Testis (tissue), 3 donors: ENCODE data around the gene DNAH17. TPM values are rescaled to one million over a fixed set of nuclear protein-coding genes. Genes with fewer than 3 reads are reported as not detected.
"Not testable (repeated sequence)": the region's sequence is repeated elsewhere in the genome, so short reads cannot be mapped to it uniquely, and the experiment has no call there.

Source experiments
- DNase-seq: peaks from one replicate; pipeline ENCODE4 v3.0.0-alpha.2; 2019
- H3K27ac ChIP-seq, 2 donors: fragments of 200-600 bp; sonication (generic); one replicate each; pipeline ENCODE4 v1.5.1; 2019
- H3K27me3 ChIP-seq: fragments of 200-600 bp; sonication (generic); one replicate; pipeline ENCODE4 v1.5.1; 2019
- H3K36me3 ChIP-seq: fragments of 200-600 bp; sonication (generic); one replicate; pipeline ENCODE4 v1.5.1; 2017; ENCODE audit warnings: low read depth; ENCODE audit errors: missing control alignments
- H3K4me1 ChIP-seq: fragments of 200-600 bp; sonication (generic); one replicate; pipeline ENCODE4 v1.5.1; 2019
- H3K4me3 ChIP-seq, 2 donors: fragments of 200-600 bp; sonication (generic); one replicate each; pipeline ENCODE4 v1.5.1; 2017 to 2019
- H3K9me3 ChIP-seq: fragments of 200-600 bp; sonication (generic); one replicate; pipeline ENCODE4 v1.5.1; 2017
- POLR2A ChIP-seq: fragments of 450-650 bp; IDR thresholded peaks from one replicate; pipeline ENCODE4 v1.6.1; 2017; ENCODE audit warnings: antibody characterized with exemption, mild to moderate bottlenecking, moderate library complexity
- WGBS, 2 donors: methylation state at CpG; one replicate each; pipeline ENCODE4 v1.1.5; 2018; 5-methylcytosine and 5-hydroxymethylcytosine counted together
- intact Hi-C: fragments of 100-400 bp; cut with DNase I; formaldehyde crosslinking; loops from one replicate; pipeline ENCODE4 v1.15.1; 2023; ENCODE audit warnings: low total_unique reads
- polyA plus RNA-seq: library from polyadenylated mRNA; stranded (reverse); fragments of 350-450 nt; fragmentation: Illumina TruSeq; extraction: RNeasy Lipid Tissue Mini Kit (QIAGEN cat#74804); gene quantifications from one replicate; pipeline ENCODE4 v1.2.3, GENCODE V29; 2014; ENCODE audit warnings: low read depth, low replicate concordance; ENCODE audit not compliant: insufficient read depth
- total RNA-seq, 2 donors: library from RNA; depleted of rRNA; stranded (reverse); fragments of >200 nt; gene quantifications; one replicate each; pipeline ENCODE4 v1.2.3, GENCODE V29; 2016
- TF ChIP-seq, protein P1 (sequence below), 3 experiments: fragments of 450-650 bp in 2 of 3; fragments of 200-600 bp in 1 of 3; sonication (generic) in 1 of 3; IDR thresholded peaks; one replicate each; pipeline ENCODE4 v1.5.1; 2016 to 2019; ENCODE audit warnings: antibody characterized with exemption in 3 of 3, mild to moderate bottlenecking in 2 of 3, moderate library complexity in 1 of 3

The DNAH17 gene
- total and polyA plus RNA-seq, 3 donors from 2014 or later: 38.5 to 93.1 (median 57.6) TPM

DNA sequence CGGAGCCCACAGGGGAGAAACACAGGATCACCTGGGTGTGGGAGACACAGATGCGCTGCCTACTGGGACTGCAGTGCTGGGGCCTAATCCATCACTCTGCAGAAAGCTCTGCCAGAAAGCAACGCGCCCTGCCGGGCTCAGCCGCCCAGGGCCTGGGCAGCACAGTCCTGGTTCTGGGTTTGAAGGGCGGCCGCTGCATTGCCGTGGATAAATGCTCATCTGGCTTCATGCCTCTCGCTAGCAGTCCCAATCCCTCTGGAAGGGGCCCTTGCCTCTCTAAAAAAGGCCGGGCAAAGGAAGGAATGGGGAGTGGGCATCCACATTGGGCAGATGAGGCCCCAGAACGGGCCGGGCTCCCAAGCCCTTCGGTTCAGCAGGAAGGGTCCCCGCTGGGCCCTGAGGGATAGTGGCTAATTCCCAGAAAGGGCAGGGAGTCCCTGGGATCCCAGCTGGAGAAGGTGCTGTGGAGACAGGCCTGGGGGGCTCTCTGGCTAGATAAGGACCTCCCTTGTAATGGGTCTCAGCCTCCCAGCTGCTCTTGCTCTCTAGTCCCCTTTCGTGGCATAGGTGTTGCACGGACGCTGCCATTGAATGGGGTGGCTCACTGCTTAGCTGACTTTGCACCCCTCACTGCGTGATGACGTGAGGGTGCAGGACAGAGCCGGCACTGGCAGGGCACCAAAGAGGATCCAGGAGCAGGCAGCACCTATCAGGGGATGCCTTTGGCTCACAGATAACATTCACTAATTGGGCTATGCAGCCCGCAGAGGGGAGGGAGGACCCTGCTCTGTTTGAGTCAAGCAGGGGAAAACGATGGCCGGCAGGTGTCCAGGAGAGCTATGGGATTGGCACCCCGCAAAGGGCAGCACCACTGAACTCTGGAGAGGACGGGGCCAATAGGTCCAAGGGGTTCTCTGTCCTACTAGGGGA lies 110.1 kb downstream of the DNAH17 start:
- intact Hi-C loops: no loop called here
- Histone ChIP-seq H3K4me3 (no peak overlapping the region), H3K9me3 (no peaks in the 10 kb centered on the region), H3K27me3 (no peaks in the 10 kb centered on the region), H3K36me3 (no peaks in the 10 kb centered on the region), H3K27ac (no peak overlapping the region), H3K4me1 (no peaks in the 10 kb centered on the region)
- TF ChIP-seq, protein P1, sequence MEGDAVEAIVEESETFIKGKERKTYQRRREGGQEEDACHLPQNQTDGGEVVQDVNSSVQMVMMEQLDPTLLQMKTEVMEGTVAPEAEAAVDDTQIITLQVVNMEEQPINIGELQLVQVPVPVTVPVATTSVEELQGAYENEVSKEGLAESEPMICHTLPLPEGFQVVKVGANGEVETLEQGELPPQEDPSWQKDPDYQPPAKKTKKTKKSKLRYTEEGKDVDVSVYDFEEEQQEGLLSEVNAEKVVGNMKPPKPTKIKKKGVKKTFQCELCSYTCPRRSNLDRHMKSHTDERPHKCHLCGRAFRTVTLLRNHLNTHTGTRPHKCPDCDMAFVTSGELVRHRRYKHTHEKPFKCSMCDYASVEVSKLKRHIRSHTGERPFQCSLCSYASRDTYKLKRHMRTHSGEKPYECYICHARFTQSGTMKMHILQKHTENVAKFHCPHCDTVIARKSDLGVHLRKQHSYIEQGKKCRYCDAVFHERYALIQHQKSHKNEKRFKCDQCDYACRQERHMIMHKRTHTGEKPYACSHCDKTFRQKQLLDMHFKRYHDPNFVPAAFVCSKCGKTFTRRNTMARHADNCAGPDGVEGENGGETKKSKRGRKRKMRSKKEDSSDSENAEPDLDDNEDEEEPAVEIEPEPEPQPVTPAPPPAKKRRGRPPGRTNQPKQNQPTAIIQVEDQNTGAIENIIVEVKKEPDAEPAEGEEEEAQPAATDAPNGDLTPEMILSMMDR (IDR thresholded peaks at IDR 0.05): no peak
- TF ChIP-seq POLR2A: no peak
- DNase-seq: no peak
- 91 to 92% methylated on average over 19 to 26 of the region's 26 CpGs for WGBS, 2 donors

DNA sequence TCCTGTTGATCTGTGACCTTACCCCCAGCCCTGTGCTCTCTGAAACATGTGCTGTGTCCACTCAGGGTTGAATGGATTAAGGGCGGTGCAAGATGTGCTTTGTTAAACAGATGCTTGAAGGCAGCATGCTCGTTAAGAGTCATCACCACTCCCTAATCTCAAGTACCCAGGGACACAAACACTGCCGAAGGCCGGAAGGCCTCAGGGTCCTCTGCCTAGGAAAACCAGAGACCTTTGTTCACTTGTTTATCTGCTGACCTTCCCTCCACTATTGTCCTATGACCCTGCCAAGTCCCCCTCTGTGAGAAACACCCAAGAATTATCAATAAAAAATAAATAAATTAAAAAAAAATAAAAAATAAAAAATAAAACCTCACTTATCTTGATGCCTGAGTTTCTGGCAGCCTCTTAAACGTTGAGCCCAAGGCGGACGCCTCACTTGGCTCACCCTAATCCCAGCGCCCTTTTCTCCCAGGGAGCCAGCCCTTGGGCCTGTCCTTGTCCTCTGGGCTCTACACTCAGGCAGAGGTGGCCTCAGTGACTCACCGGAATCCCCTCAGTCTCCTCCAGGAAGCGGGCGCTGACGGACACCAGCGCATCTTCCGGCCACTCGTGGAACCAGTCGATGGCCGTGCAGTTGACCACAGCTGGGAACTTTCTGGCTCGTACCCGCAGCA lies 110.9 kb downstream of the DNAH17 start:
- intact Hi-C loops, H3K4me1 ChIP-seq, H3K9me3 ChIP-seq, DNase-seq, H3K27me3 ChIP-seq, H3K36me3 ChIP-seq, H3K27ac ChIP-seq, H3K4me3 ChIP-seq: not testable (repeated sequence)
- WGBS, 2 donors: 76 to 79% methylated on average over 17 to 19 of the region's 19 CpGs

DNA sequence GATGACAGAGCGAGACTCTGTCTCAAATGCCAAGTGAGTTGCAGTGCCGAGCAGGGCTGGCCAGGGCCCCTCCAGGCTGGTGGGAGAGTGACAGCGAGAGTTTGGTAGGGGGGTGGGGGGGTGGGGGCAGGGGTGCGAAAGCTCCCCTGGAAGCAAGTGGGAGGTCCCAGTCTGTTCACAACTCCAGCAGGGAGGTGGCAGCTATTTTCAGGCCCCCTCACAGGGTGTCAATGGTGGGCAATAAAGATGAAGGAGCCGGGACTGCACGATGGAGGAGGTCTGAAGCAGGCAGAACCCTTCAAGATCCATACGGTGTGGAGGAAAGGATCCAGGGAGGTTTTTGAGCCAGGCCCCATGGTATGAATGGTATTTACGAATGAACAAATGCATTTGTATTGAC lies 115.0 kb downstream of the DNAH17 start:
- 71 to 77% methylated on average over 6 to 8 of the region's 8 CpGs for WGBS, 2 donors
- Histone ChIP-seq H3K36me3 (no peaks in the 10 kb centered on the region), H3K27me3 (no peaks in the 10 kb centered on the region), H3K4me3 (no peak overlapping the region), H3K27ac (no peak overlapping the region), H3K4me1 (no peaks in the 10 kb centered on the region), H3K9me3 (no peaks in the 10 kb centered on the region)
- no peak for DNase-seq
- intact Hi-C loops: no loop called here
- TF ChIP-seq, protein P1 (IDR thresholded peaks at IDR 0.05): no peak
- no peak for TF ChIP-seq POLR2A

DNA sequence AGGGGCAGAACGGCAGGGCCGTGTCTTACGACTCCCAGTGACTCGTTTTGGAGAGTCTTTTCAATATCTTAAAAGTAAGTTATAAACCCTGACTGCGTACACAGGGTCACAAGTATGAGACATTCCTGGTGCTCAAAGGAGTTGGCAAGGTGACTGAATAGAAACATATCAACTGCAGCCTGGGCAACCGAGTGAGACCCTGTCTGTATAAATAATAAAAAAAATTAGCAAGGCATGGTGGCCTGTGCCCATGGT lies 115.5 kb downstream of the DNAH17 start:
- 67 to 83% methylated on average over 6 of the region's 6 CpGs for WGBS, 2 donors
- Histone ChIP-seq H3K4me1 (no peaks in the 10 kb centered on the region), H3K9me3 (no peaks in the 10 kb centered on the region), H3K27ac (no peak overlapping the region), H3K27me3 (no peaks in the 10 kb centered on the region), H3K36me3 (no peaks in the 10 kb centered on the region), H3K4me3 (no peak overlapping the region)
- TF ChIP-seq, protein P1 (IDR thresholded peaks at IDR 0.05): no peak
- TF ChIP-seq POLR2A: no peak
- intact Hi-C loops: no loop called here
- no peak for DNase-seq

DNA sequence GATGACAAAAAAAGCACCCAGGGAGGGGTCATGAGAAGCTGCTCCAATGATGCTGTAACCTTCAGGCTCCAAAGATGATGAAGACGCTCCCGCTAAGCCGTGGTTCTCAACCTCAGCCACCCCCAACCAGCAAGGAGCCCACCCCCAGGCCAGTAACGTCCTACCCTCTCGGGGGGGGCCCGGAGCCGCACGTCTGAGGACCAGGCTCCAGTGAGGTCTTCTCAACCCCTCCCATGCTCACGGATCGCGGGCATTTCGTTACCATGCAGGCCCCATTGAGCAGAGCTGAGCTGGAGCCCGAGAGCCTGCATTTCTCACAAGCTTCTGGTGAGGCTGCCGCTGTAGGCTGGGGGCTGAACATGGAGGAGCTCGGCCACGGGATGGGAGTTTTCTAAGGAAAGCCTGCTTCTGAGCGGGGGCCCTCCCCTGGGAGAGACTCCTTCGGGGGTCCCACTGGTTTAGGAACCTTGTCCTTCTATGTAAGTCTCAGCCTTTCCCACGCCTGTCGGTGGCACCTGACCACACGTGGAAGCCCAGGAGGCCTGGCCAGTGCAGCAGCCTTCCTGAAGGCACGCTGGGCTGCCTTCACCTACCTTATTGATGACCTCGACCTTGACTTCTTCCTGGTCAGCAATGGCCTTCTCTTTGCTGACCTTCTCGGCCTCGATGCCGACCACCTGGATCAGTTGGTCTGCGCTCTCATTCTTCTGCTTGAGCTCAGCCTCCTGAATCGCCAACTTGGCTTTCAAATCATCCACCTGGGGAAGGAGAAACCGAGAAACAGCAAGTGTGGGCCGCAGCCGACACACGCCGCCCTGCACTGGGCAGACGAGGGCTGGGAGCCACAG lies 116.0 kb downstream of the DNAH17 start:
- Histone ChIP-seq H3K4me3 (no peak overlapping the region), H3K27ac (no peak overlapping the region), H3K27me3 (no peaks in the 10 kb centered on the region), H3K9me3 (no peaks in the 10 kb centered on the region), H3K36me3 (no peaks in the 10 kb centered on the region), H3K4me1 (no peaks in the 10 kb centered on the region)
- TF ChIP-seq, protein P1 (IDR thresholded peaks at IDR 0.05): no peak
- no peak for TF ChIP-seq POLR2A
- intact Hi-C loops: no loop called here
- WGBS, 2 donors: 92 to 94% methylated on average over 30 to 34 of the region's 34 CpGs
- no peak for DNase-seq
